GM13977 (cell line): Measurements from ENCODE around the gene SH2D2A.
A peak's percentile ranks its signal among the peaks of the same experiment; 100 is the strongest.

Experiments used
- DNase-seq: peaks from one replicate; pipeline ENCODE4 v3.0.0; 2012; ENCODE audit warnings: low spot score
- in situ Hi-C: fragments of 300-500 bp; cut with MboI; formaldehyde crosslinking; loops from one replicate; pipeline ENCODE4 v1.12.0; 2022; ENCODE audit warnings: low sequenced_read_pairs, low pct_unique_long_range_greater_than_20kb, mixed read lengths, inconsistent platforms; ENCODE audit not compliant: unreplicated experiment
- TF ChIP-seq, protein P1 (sequence below): IDR thresholded peaks from 2 replicates; pipeline ENCODE4 v1.5.1; 2012; ENCODE audit warnings: mild to moderate bottlenecking, control low read depth; ENCODE audit not compliant: insufficient read depth; ENCODE audit errors: extremely low read depth, missing control alignments

SH2D2A gene

DNA sequence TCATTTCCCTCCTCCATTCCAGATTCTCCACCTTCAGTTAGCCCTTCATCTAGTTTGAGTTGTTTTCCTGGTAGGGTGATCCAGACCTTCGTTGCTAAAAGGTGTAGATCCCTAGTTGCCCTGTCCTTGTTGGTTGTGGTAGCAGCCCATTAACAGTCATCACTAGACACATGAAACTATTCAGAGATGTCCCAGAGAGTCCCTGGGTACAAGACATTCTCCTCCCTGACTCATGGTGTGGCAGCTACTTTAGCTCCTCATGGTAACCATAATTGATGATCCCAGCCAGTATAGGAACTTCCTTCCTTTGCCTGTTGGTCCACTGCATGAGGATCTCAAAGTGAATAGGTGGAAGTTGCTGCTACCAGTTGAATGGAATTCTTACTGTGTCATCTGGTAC is 6.0 kb upstream of the SH2D2A start:
- in situ Hi-C loops = no loop called here
- DNase-seq = no peak
- TF ChIP-seq, protein P1, sequence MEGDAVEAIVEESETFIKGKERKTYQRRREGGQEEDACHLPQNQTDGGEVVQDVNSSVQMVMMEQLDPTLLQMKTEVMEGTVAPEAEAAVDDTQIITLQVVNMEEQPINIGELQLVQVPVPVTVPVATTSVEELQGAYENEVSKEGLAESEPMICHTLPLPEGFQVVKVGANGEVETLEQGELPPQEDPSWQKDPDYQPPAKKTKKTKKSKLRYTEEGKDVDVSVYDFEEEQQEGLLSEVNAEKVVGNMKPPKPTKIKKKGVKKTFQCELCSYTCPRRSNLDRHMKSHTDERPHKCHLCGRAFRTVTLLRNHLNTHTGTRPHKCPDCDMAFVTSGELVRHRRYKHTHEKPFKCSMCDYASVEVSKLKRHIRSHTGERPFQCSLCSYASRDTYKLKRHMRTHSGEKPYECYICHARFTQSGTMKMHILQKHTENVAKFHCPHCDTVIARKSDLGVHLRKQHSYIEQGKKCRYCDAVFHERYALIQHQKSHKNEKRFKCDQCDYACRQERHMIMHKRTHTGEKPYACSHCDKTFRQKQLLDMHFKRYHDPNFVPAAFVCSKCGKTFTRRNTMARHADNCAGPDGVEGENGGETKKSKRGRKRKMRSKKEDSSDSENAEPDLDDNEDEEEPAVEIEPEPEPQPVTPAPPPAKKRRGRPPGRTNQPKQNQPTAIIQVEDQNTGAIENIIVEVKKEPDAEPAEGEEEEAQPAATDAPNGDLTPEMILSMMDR = no peak

DNA sequence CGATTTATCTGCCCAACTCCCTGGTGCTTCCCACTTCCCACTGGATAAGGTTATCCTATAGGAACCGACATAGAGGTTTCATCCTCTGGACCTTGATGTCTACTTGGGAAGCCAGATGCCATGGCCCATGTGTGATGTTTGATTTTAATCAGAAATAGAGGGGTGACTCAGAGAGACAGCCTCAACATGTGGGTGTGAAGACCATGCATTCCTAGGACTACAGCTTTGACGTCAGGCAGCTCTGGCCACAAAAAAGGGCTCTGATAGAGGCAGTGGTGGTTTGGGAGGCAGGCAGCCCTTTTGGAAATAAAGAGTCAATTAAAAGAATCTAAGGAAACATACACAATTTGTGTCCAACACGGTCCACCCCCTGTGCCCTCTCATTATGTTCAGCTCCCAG is 5.2 kb upstream of the SH2D2A start:
- DNase-seq = no peak
- TF ChIP-seq, protein P1 = no peak
- in situ Hi-C loops = no loop called here

DNA sequence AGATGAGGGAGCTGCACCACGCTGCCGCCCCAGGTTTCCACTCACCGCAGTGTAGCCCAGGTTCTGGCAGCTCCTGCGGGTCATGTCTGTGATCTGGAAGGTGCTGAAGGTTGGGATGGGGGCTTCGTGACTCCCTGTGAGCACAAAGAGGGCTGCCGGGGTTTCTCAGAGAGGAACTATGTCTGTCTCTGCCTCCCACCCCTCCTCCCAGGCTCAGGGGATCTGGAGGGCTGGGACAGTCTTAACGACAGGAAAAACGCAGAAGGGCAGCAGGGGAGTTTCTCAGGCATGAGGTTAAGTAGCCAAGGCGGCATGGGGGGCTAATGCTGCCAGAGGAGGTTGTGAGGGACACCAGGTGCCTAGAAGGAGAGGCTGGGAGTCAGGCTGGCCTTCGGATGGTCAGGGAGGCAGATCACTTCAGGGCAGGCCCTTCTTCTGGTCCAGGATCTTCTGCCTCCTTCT is 656 bp downstream of the SH2D2A start:
- DNase-seq = no peak
- in situ Hi-C loops = no loop called here
- TF ChIP-seq, protein P1 = no peak

DNA sequence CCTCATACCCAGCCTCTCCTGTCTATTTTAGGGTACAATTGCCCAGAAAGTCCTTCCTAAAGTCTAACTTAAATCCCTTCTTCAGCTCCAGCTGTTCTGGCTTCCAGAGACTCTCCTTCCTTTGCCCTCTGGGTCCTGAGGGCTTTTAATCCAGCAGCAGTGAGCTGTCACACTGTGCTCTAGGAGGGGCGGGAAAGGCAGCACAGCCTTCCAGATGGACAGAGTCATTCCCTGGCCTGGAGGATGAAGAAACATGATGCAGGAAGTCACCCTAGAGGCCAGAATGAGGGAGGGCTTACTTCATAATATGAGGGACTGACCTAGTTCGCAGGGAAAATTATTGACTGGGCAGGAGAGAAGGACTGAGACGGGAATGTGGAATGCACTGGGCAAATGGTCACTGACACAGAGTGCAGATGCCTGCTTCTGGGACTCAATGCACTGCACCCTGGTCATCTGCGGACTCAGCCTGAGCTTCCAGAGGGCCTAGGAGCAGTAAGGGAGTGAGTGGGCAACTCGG is 1.3 kb downstream of the SH2D2A start:
- in situ Hi-C loops = no loop called here
- TF ChIP-seq, protein P1 = no peak
- no peak for DNase-seq

DNA sequence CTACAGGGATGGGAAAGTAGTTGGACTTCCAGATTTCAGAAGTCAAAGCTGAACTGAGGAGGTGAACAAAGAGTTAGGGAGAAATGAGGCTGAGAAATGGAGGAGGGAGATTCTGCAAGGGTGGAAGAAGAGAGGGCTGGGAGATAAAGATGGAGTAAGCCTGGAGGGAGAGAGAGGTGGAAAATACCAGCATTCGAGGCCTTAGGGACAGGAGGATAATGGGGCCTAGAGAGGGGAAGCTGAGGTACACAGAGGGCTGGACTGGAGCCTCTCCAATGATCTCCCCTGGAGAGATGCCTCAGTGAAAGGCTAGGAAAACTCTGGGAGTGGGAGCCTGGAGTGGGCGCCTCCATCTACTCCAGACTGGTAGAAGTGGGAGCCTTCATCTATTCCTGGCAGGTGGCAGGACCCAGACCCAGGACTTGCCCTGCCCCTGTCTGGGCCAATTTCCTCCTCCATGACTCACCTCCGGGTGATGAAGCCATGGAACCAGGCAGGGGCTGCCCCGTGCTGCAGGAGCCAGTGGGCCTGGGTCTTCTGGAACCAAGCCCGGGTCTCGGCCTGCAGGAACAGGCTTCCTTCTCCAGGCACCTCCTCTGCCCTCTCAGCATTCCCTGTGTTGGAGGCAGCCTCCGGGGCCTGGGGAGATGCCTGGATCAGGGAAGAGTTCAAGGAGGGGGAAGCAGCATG is 1.9 kb downstream of the SH2D2A start:
- no peak for DNase-seq
- TF ChIP-seq, protein P1 = no peak
- in situ Hi-C loops = no loop called here

DNA sequence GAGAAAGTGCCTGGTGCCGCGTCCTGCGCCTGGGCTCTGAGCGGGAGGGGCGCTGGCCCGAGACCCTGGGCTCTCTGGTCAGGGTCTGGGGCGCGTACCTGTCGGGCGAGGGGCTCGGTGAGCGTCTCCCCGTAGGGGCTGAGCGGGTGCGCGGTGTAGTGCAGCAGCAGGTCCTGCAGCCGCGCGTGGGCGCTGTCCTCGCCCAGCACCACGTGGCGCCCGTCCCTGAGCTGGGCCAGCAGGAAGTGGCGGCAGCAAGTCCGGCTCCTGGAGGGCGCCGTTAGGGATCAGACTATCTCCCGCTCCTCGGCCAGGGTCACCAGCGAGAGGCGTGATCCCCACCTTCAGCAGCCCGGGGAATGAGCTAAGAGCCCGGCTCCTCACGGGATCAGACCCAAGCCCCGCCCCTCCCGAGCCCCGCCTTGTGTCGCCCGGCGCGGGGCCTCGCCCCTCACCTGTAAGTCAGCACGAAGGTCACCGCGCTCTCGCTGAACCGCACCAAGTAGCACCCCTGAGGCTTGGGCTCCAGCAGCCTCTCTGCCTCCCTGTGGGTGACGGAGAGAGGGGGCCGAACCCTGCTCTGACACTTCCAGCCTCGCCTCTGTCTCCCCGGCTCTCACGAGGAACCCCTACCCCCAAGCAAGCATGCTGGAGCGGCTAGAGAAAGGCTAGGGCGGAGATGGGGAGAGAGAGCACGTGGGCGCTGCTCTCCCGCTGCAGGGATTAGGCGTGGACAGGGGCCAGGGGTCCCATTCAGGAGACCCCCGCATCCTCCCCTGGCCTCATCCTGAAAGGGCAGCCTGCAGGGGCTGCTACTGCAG is 2.7 kb downstream of the SH2D2A start:
- in situ Hi-C loops = no loop called here
- TF ChIP-seq, protein P1 = peak; percentile 62
- peak; percentile 65 for DNase-seq
